SHP77 (cell line): ENCODE data around the gene CRB1.

Experiments
- DNase-seq, 2 experiments: peaks; one replicate each; lab custom pipeline; 2025; lab: John Stamatoyannopoulos, UW

Gene CRB1

GRCh38 chr1:197343663-197344273 is 75.7 kb downstream of the CRB1 start:
- DNase-seq: no peak

GRCh38 chr1:197351821-197352440 is 83.9 kb downstream of the CRB1 start:
- no peak for DNase-seq

- DNase-seq: no peak
Measured at GRCh38 chr1:197355248-197355995, 87.4 kb downstream of the CRB1 start.

GRCh38 chr1:197356723-197357533 is 88.9 kb downstream of the CRB1 start:
- DNase-seq: peak; percentile 46 to 59

- no peak for DNase-seq
Measured at GRCh38 chr1:197358959-197359358, 90.9 kb downstream of the CRB1 start.

- no peak for DNase-seq
Measured at GRCh38 chr1:197360068-197360467, 92.0 kb downstream of the CRB1 start.

GRCh38 chr1:197362871-197363270 is 94.8 kb downstream of the CRB1 start:
- DNase-seq: no peak

- no peak for DNase-seq
Measured at GRCh38 chr1:197363855-197364254, 95.8 kb downstream of the CRB1 start.

GRCh38 chr1:197366996-197367395 is 98.9 kb downstream of the CRB1 start:
- DNase-seq: no peak

GRCh38 chr1:197367627-197368026 is 99.6 kb downstream of the CRB1 start:
- no peak for DNase-seq

- no peak for DNase-seq
Measured at GRCh38 chr1:197374428-197374827, 106.4 kb downstream of the CRB1 start.

GRCh38 chr1:197384471-197384870 is 116.4 kb downstream of the CRB1 start:
- no peak for DNase-seq

- no peak for DNase-seq
Measured at GRCh38 chr1:197388801-197389200, 120.7 kb downstream of the CRB1 start.

- DNase-seq: no peak
Measured at GRCh38 chr1:197390856-197391255, 122.8 kb downstream of the CRB1 start.

- no peak for DNase-seq
Measured at GRCh38 chr1:197391303-197392226, 123.5 kb downstream of the CRB1 start.

- DNase-seq: no peak
Measured at GRCh38 chr1:197392541-197392940, 124.5 kb downstream of the CRB1 start.

- DNase-seq: no peak
Measured at GRCh38 chr1:197393105-197393504, 125.1 kb downstream of the CRB1 start.

GRCh38 chr1:197393772-197394171 is 125.7 kb downstream of the CRB1 start:
- no peak for DNase-seq

- no peak for DNase-seq
Measured at GRCh38 chr1:197394831-197395608, 127.0 kb downstream of the CRB1 start.

- DNase-seq: no peak
Measured at GRCh38 chr1:197397895-197398294, 129.8 kb downstream of the CRB1 start.
